K562 (cell line): Measurements from ENCODE around the gene B3GAT3. TPM values are rescaled to one million over a fixed set of nuclear protein-coding genes. Genes with fewer than 3 reads are reported as not detected.
A peak's percentile ranks its signal among the peaks of the same experiment; 100 is the strongest.

Experiments used
- ATF7 ChIP-seq: fragments of 450-650 bp; IDR thresholded peaks from 2 replicates; pipeline ENCODE4 v1.7.1; 2014; ENCODE audit warnings: mild to moderate bottlenecking, moderate library complexity
- ELF1 ChIP-seq: fragments of 200-800 bp; sonication (Bioruptor generic); IDR thresholded peaks from 2 replicates; pipeline ENCODE4 v1.6.1; 2016; ENCODE audit warnings: missing genetic modification characterization, missing compliant biosample characterization
- HIVEP1 ChIP-seq: fragments of 250-450 bp; sonication (Bioruptor Pico); IDR thresholded peaks from 2 replicates; pipeline ENCODE4 v1.4.0; 2020; ENCODE audit warnings: mild to moderate bottlenecking
- MBD1 ChIP-seq: fragments of 250-450 bp; sonication (Bioruptor Pico); IDR thresholded peaks from 2 replicates; pipeline ENCODE4 v1.8.0; 2022; ENCODE audit warnings: inconsistent platforms
- NR3C1 ChIP-seq: sonication (generic); formaldehyde crosslinking; IDR thresholded peaks from 2 replicates; pipeline ENCODE4 v1.8.1; 2022; ENCODE audit warnings: missing genetic modification reagents
- RBM14 ChIP-seq: fragments of 200-400 bp; formaldehyde crosslinking; IDR thresholded peaks from 2 replicates; pipeline ENCODE4 v1.6.1; 2018; ENCODE audit warnings: low read depth, mild to moderate bottlenecking, low read length, moderate library complexity, borderline replicate concordance; ENCODE audit not compliant: insufficient read depth
- SAP30 ChIP-seq: fragments of 200-600 bp; sonication (generic); IDR thresholded peaks from 2 replicates; pipeline ENCODE4 v1.6.1; 2012; ENCODE audit warnings: borderline replicate concordance, low read depth, mild to moderate bottlenecking, moderate library complexity, low read length, control low read depth, inconsistent platforms; ENCODE audit not compliant: insufficient read depth, poor library complexity, severe bottlenecking
- TAF7 ChIP-seq: fragments of 450-650 bp; IDR thresholded peaks from 2 replicates; pipeline ENCODE4 v1.6.1; 2016; ENCODE audit warnings: missing genetic modification characterization, missing compliant biosample characterization
- ZBTB1 ChIP-seq: sonication (generic); formaldehyde crosslinking; IDR thresholded peaks from 2 replicates; pipeline ENCODE4 v1.8.1; 2023; ENCODE audit warnings: missing genetic modification reagents, low read depth, mild to moderate bottlenecking, borderline replicate concordance
- ZNF133 ChIP-seq: fragments of 250-450 bp; sonication (Bioruptor Pico); IDR thresholded peaks from 2 replicates; pipeline ENCODE4 v1.4.0; 2020; ENCODE audit warnings: mild to moderate bottlenecking
- ZNF143 ChIP-seq: sonication (generic); formaldehyde crosslinking; IDR thresholded peaks from 2 replicates; pipeline ENCODE4 v1.9.0; 2022; ENCODE audit warnings: mild to moderate bottlenecking, missing genetic modification reagents
- ZNF253 ChIP-seq: fragments of 250-450 bp; sonication (Bioruptor Pico); conservative IDR thresholded peaks from 2 replicates; pipeline ENCODE4 v1.6.1; 2021; ENCODE audit warnings: mild to moderate bottlenecking
- ZNF318 ChIP-seq, 2 experiments: fragments of 450-650 bp; IDR thresholded peaks; 2 replicates each; pipeline ENCODE4 v1.6.1; 2016; ENCODE audit warnings: mild to moderate bottlenecking in 2 of 2, borderline replicate concordance in 1 of 2, low read depth in 1 of 2, moderate library complexity in 1 of 2
- ZNF436 ChIP-seq: fragments of 250-450, 450-650 bp; sonication (Bioruptor Pico); formaldehyde crosslinking; IDR thresholded peaks from 2 replicates; pipeline ENCODE4 v1.7.0; 2020; ENCODE audit warnings: mild to moderate bottlenecking
- ZNF444 ChIP-seq: fragments of 250-450 bp; sonication (Bioruptor Pico); IDR thresholded peaks from 2 replicates; pipeline ENCODE4 v1.4.0; 2020; ENCODE audit warnings: mild to moderate bottlenecking, moderate library complexity
- polyA plus RNA-seq, 8 experiments: library from polyadenylated mRNA; depleted of rRNA in 4 of 8; stranded (reverse) in 5 of 8; unstranded in 3 of 8; fragments of >200 nt; fragmentation: Nextera tagmentation in 2 of 8; fragmentation: Illumina TruSeq in 1 of 8; extraction: Ambion mirVana in 2 of 8; extraction: Trizol in 1 of 8; gene quantifications; 2 replicates each; pipeline versions ENCODE4 v1.2.1 to v1.2.3, GENCODE V29; 2011 to 2014; ENCODE audit warnings: inconsistent platforms in 1 of 8, missing spikeins in 1 of 8
- total RNA-seq, 7 experiments: library from RNA; depleted of rRNA in 6 of 7; stranded (reverse); fragments of >200 nt in 6 of 7; fragmentation: Illumina TruSeq in 2 of 7; extraction: Trizol in 2 of 7; gene quantifications; 2 replicates each; pipeline versions ENCODE4 v1.2.1 to v1.2.3, GENCODE V29; 2011 to 2021; ENCODE audit warnings: low replicate concordance in 1 of 7

B3GAT3 gene
- total and polyA plus RNA-seq, 9 of the 15 experiments (the other 6 are each of a cell fraction or from before 2014, with no cell fraction given), result 0.30 to 64.0 (median 21.4) TPM

DNA sequence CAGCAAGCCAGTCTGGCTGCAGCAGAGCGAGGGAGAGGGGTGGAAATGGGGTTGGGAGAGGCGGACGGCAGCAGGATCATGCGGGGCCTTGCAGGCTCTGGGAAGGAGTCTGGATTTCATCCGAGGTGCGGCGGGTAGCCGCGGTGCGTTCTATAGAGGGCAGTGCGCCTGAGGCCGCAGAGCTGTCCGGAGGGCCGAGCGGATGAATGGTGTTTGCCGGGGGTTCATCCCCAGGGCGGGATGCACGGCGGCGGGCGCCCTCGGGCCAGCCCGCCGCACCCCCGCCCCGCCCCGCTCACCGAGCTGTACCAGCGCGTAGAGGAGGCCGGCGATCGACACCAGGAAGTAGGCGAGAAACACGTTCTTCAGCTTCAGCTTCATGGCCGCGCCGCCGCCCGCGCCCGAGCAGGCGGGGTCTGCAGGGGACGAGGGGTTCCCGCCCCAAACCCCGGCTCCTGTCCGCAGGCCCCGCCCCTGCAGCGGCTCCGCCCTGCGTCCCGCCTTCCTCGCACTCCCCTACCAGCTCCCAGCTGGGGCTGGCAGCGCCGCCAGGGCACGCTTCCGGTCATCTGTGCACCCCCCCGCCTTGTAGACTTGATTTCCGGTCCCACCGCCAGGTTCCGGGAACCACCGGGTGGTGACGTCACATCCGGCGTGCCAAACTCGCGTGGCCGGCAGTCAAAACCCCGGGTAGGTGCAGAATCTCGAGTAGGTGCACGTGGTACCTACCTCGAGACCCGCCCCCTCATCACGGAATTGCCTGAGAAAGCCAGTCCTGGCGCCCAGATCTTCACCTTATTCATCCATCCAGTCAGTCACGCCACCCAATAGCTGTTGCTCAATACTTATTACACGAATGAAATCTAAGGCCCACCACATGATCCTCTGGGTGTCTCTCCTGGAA, at the start of gene B3GAT3 (continued):
- no peak for TF ChIP-seq NR3C1 (CRISPR knock-in tag)
- TF ChIP-seq ZNF436 (CRISPR knock-in tag), result no peak
- no peak for TF ChIP-seq MBD1 (CRISPR knock-in tag)
- peak; percentile 83 for TF ChIP-seq SAP30
- TF ChIP-seq ZNF253 (CRISPR knock-in tag), result no peak
- 0 out of 2 replicates have a peak, but pooled peaks have one; percentile 47 for TF ChIP-seq RBM14
- no peak for TF ChIP-seq ZNF133 (CRISPR knock-in tag)
- TF ChIP-seq ATF7, result peak; percentile 99
- 0 out of 2 replicates have a peak, but pooled peaks have one; percentile 19 for TF ChIP-seq HIVEP1 (CRISPR knock-in tag)
- no peak for TF ChIP-seq ZNF444
- no peak for TF ChIP-seq ZBTB1 (CRISPR knock-in tag)
- peak; percentile 96 for TF ChIP-seq ELF1 (tag)
- TF ChIP-seq ZNF318 (IDR thresholded peaks at IDR 0.05; ENCODE audit: borderline replicate concordance in 1 of 2, low read depth in 1 of 2), result peak in 1 of 2 experiments; percentile 68; a peak in 1 of 4 replicates
- TF ChIP-seq TAF7, result no peak
- TF ChIP-seq ZNF143 (CRISPR knock-in tag), result no peak
